Hepatic stellate cell (primary cell): Measurements from ENCODE around the gene CLDN7.
A peak's percentile ranks its signal among the peaks of the same experiment; 100 is the strongest.

Source experiments
- DNase-seq: peaks from one replicate; pipeline ENCODE4 v3.0.0; 2011; ENCODE audit warnings: low spot score

The CLDN7 gene

GRCh38 chr17:7285679-7286078, 23.4 kb upstream of the CLDN7 start:
- DNase-seq = peak; percentile 0

GRCh38 chr17:7284911-7285310, 22.6 kb upstream of the CLDN7 start:
- DNase-seq = peak; percentile 1

DNA sequence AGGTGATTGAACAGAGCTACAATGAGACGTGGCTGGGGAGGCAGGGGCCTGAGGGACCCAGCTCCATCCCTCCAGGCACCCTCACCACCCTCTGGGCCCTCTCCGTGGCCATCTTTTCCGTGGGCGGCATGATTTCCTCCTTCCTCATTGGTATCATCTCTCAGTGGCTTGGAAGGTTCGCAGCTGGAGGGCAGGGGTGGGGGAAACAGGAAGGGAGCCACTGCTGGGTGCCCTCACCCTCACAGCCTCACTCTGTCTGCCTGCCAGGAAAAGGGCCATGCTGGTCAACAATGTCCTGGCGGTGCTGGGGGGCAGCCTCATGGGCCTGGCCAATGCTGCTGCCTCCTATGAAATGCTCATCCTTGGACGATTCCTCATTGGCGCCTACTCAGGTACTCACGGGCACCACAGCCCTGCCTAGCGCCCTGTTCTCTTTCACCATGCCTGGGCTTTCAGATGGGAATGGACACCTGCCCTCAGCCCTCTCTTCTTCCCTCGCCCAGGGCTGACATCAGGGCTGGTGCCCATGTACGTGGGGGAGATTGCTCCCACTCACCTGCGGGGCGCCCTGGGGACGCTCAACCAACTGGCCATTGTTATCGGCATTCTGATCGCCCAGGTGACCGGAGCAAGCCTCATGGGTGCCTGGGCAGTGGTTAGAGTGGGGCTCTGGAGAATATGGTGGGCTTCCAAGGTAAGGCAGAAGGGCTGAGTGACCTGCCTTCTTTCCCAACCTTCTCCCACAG, 21.4 kb upstream of the CLDN7 start:
- no peak for DNase-seq

DNA sequence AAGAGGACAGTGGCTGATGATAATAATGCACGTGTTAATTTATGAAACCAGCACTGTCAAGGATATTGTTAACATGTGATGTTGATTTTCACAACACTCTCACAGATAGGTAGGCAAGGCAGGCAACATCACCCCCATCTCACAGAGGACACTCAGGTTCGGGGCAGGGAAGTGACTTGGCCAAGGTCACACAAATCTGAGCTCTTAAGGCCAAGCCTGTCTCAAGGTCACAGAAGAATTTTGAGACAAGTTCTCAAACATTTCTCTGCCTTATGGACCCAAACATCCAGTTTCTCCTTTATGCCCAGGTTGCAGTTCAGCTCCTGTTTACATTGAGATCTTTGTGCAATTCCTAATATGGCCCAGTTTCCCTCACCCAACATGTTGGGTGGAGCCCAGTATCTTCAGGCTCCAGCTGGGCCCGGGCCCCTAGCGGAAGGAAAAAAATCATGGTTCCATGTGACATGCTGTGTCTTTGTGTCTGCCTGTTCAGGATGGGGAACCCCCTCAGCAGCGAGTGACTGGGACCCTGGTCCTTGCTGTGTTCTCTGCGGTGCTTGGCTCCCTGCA, 20.6 kb upstream of the CLDN7 start:
- no peak for DNase-seq

- DNase-seq = peak; percentile 9
Observed at GRCh38 chr17:7281953-7282751, 19.9 kb upstream of the CLDN7 start.

DNA sequence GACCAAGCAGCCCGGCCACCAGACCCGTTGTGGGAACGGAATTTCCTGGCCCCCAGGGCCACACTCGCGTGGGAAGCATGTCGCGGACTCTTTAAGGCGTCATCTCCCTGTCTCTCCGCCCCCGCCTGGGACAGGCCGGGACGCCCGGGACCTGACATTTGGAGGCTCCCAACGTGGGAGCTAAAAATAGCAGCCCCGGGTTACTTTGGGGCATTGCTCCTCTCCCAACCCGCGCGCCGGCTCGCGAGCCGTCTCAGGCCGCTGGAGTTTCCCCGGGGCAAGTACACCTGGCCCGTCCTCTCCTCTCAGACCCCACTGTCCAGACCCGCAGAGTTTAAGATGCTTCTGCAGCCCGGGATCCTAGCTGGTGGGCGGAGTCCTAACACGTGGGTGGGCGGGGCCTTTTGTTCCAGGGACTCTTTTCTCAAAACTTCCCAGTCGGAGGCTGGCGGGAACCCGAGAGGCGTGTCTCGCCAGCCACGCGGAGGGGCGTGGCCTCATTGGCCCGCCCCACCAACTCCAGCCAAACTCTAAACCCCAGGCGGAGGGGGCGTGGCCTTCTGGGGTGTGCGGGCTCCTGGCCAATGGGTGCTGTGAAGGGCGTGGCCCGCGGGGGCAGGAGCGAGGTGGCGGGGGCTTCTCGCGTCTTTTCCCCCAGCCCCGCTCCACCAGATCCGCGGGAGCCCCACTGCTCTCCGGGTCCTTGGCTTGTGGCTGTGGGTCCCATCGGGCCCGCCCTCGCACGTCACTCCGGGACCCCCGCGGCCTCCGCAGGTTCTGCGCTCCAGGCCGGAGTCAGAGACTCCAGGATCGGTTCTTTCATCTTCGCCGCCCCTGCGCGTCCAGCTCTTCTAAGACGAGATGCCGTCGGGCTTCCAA, 19.0 kb upstream of the CLDN7 start, which contains the start of gene SLC2A4:
SLC2A4 (plus strand) TSS at position 645 of the 879 bp plus-strand sequence; CDS start at position 862, 217 bp downstream.
- peak; percentile 98 for DNase-seq

DNA sequence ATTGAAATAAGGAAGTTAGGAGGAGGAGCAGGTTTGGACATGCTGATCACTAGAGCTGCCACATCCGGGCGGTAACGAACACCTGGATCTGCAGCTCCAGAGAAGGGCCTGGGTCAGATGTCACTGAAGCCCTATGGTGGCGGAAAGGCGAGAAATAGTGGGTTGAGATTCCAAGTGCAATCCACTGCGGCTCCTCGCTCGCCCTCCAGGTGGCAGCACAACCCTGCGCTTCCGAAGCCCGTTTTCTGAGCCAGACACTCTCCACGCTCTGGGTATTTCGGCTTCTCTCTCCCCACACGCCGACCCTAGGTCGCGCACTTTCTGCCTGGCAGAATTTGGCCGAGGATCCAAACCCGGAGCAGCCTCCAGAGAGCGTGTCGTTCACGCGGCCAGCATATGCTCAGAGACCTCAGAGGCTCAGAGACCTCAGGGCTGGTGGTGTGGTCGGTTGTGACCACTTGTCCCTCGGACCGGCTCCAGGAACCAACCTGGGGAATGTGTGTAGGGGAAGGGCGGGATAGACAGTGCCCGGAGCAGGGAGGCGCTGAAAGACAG, 18.3 kb upstream of the CLDN7 start:
- peak; percentile 89 for DNase-seq

DNA sequence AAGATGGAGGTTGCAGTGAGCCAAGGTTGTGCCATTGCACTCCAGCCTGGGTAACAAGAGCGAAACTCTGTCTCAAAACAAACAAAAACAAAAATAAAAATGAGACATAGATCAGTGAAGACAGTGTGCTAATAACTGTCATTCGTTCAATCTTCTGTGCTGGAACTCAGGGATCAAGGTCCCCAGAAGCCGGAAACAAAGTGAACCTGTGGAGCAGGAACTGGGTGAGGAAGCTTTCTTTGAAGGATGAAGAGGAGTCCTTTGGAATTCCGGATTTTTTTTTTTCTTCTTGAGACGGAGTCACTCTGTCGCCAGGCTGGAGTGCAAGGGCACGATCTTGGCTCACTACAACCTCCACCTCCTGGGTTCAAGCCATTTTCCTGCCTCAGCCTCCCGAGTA, 17.2 kb upstream of the CLDN7 start:
- DNase-seq = no peak

DNA sequence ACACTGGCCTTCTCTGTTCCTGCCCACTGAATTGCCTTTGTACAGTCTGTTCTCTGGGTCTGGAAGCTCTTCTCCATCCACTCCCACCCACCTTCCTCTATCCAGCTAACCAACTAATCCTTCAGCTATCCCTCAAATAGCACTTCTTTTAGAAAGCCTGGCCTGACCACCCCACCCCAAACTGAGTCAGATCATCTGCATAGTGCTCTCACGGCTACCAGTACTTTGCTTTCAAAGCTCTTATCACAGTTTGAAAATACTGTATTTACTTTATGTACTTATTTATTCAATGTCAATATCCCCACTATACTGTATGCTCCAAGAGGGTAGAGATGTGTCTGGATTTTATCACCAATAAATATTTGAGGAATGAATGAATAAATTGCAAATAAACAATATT, 4.5 kb upstream of the CLDN7 start:
- no peak for DNase-seq

GRCh38 chr17:7263801-7264078, 1.5 kb upstream of the CLDN7 start:
- no peak for DNase-seq

- DNase-seq = no peak
Observed at GRCh38 chr17:7262935-7263800, 890 bp upstream of the CLDN7 start.

DNA sequence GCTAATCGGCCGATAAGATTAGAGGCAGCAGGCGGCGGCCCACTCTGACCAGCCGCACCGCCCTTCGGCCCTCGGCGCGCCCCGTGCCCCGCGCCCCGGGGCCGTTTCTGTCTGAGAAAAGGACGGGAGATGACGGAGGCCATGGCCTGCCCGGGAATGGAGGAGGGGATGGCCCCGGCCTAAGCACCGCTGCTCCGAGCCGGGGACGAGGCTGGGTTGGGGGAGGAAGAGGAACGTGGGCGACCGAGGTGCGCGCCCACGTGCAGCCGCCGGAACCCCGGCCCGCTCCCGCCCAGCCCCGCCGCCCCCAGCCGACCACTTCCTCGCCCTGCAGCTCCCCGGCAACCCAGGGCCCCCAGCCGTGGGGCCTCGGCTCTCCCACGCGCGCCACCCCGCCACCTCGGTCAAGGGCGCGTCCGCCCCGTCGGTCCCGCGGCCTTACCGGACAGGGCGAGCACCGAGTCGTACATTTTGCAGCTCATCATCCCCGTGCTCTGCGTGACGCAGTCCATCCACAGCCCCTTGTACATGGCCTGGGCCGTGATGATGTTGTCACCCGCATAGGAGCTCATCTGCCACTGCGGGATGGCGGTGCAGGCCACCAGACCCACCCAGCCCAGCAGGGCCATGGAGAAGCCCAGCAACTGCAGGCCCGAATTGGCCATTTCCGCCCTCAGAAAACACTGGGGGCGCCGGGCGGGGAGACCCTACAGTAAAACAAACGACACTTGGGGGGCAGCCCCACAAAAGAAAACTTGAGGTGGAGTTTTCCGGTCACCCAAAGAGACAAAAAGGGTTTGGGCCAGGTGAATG, 693 bp downstream of the CLDN7 start:
- DNase-seq = peak; percentile 28

DNA sequence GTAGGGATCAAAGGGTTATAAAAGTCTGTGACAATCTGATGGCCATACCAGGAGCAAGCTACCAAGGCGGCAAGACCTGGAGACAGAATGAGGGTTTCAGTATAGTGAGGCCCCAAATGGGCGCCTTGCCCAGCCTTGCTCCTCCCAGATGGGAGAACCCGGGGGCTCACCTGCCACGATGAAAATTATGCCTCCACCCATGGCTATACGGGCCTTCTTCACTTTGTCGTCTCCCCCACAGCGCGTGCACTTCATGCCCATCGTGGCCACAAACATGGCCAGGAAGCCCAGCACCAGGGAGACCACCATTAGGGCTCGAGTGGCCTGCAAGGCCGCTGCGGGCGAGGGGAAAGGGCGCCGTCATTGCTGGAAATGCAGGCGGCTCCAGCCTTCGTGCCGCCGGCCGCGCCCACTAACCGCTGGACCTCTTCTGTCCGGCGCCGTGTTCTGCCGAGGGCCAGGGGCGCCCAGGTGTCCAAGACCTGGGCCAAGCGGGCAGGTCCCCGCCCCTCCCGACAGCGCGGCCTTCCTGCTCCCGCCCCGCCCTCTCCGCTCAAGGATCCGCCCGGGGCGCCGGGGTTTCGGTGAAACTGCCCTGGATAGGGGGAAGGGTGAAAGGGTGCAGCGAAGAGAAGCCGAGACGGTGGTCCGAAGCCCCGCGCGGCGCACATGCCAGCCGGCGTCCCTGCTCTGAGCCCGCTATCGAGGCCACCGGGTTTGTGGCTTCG, 1.5 kb downstream of the CLDN7 start:
- DNase-seq = peak; percentile 60

- no peak for DNase-seq
Observed at GRCh38 chr17:7260151-7260550, 2.1 kb downstream of the CLDN7 start.

DNA sequence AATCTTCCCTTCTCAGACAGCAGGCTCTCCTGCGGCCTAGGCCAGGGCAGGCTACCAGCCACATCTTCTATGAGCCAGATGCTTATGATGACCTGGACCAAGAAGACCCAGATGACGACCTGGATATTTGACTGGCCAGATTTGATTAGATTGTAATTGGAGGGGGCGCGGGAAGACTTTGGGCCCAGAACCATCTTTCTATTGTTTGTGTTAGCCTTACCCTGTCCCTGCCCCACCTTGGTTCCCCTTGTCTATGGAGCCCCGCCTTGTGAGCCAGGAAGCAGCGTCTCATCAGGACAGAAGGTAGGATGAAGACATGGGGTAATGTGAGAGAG, 2.8 kb downstream of the CLDN7 start:
- no peak for DNase-seq

GRCh38 chr17:7258731-7259554, 3.3 kb downstream of the CLDN7 start:
- no peak for DNase-seq

DNA sequence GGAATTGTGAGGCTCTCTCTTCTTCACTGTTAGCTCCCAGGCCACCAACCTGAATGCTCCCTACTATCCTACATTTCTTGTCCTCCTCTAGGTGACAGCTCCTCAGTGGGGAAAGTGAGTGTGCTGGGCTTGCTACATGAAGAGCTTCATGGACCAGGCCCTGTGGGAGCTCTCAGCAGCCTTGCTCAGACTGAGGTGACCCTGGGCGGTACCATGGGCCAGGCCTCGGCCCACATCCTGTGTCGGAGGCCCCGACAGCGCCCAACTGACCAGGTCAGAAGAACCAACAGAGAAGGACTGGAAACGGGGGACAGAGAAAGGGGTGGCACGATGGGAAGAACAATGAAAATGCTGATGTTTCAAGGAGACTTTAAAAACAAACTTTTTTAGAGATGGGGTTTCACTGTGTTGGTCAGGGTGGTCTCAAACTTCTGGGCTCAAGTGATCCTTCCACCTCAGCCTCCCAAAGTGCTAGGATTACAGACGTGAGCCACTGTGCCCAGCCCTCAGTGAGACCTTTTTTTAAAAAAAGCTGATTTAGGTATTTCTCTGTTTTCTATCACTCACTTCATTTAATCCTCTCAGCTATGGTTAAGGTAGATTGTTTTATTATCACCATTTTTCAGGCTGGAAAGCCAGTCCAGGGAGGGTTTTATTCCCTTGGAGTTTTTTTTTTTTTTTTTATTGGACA, 5.4 kb downstream of the CLDN7 start:
- DNase-seq = no peak

DNA sequence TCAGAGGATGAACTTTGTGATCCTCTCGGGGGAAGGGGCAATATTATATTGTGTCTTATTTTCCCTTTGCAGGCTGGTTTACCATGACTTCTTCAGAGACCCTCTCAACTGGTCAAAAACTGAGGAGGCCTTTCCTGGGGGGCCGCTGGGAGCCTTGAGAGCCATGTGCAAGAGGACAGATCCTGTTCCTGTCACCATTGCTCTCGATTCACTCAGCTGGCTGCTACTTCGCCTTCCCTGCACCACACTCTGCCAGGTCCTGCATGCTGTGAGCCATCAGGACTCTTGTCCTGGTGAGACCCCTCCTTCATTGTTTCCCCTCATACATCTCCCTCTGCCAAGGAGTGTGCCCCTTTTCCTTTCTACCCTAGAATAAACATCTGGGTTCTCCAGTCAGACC, 7.8 kb downstream of the CLDN7 start:
- no peak for DNase-seq
